HG02970 (cell line): ENCODE data around the gene LRGUK.
"Not testable (repeated sequence)": the region's sequence is repeated elsewhere in the genome, so short reads cannot be mapped to it uniquely, and the experiment has no call there.

Experiments
- ATAC-seq: cut with Tn5 transposase; IDR thresholded peaks from one replicate; pipeline ENCODE4 v1.9.1; 2021; ENCODE audit warnings: mild to moderate bottlenecking, moderate library complexity, moderate number of reproducible peaks; ENCODE audit not compliant: unreplicated experiment, low FRiP score

LRGUK gene

DNA sequence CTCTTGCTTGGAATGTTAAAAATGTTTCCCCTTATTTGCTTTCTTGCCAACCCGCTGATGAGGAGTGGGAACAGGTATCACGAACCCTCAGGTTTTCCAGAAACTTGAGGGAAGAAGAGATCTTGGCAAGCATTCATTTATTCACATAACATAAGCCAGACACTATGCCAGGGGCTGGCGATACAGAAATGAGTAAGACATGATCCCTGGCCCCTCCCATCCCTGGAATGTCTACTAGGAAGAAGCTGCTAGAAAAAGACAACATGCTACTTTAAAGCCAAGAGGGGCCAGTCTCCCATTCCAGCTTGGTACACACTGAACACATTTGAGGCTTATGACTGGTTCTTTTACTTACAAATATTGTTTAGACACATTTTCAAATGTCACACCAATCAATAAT is 163.1 kb downstream of the LRGUK start:
- ATAC-seq, result no peak

- ATAC-seq, result peak; percentile 99
Measured at GRCh38 chr7:134293002-134293740, 166.0 kb downstream of the LRGUK start.

DNA sequence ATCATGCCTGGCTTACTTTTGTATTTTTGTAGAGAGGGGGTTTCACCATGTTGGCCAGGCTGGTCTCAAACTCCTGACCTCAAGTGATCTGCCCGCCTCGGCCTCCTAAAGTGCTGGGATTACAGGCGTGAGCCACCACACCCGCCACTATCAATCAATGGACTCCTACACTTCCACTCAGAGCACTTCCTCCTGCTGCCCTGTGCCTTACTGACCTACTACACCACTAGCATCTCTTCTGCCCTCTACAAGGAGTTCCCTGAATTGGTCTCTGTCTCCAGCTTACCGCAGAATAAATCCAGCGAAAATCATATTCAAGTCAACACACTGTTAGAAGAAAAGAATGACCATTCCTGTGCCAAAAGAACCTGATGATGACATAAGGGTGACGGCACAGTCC is 168.8 kb downstream of the LRGUK start:
- not testable (repeated sequence) for ATAC-seq

DNA sequence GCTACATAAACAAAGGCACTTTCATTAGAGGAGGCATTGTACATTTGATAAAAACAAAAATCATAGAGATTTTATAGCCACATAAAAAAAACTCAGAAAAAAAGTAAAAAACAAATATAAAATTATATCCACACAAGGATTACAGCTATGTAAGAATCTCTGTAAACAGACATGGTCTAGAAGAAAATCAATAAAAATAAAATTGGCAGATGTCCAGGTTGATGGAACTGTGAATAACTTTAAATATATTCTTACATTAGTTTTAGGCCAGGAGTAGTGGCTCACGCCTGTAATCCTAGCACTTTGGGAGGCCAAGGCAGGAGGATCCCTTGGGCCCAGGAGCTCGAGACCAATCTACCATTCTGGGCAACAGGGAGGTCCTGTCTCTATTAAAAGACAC is 170.3 kb downstream of the LRGUK start:
- ATAC-seq, result no peak

DNA sequence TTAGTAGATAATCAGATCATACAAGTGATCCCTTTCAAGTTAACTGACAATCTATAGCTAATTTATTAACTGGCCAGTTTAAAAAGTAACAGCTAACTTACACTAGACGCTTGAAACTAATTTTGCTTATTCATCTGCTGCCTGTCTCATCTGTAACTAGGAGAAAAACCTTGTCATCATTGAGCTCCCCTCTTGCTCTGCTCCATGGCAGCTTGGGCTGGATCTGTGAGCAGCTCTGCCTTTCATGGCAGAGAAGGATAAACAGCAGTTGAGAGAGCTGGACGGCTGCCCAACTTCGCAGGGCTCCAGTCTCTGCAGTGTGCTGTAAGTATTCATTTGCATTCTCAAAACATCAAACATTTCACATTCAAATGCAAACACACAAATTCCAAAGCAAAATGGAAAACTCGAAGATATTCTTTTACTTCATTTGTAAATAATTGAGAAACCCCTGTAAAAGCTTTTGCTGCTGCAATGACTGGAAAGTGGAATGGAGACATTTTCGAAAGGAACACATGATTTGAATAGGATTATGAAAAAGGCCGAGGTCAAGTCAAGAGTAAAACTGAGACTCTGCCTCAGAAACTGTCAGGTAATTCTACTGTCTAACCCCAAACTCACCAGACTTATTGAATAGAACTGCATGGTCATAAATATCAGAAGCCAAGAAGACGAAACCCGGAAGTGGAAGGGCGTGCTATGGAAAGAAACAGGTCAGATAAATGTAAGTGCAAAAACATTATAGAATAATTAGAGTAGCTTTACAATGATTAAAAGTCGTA is 172.0 kb downstream of the LRGUK start:
- ATAC-seq, result peak; percentile 51

GRCh38 chr7:134300988-134301387 is 173.8 kb downstream of the LRGUK start:
- no peak for ATAC-seq

GRCh38 chr7:134301592-134301991 is 174.5 kb downstream of the LRGUK start:
- ATAC-seq, result no peak

- no peak for ATAC-seq
Measured at GRCh38 chr7:134302120-134302519, 175.0 kb downstream of the LRGUK start.

- ATAC-seq, result no peak
Measured at GRCh38 chr7:134307320-134307719, 180.2 kb downstream of the LRGUK start.

- ATAC-seq, result no peak
Measured at GRCh38 chr7:134308548-134308947, 181.4 kb downstream of the LRGUK start.

- no peak for ATAC-seq
Measured at GRCh38 chr7:134311807-134312206, 184.7 kb downstream of the LRGUK start.

DNA sequence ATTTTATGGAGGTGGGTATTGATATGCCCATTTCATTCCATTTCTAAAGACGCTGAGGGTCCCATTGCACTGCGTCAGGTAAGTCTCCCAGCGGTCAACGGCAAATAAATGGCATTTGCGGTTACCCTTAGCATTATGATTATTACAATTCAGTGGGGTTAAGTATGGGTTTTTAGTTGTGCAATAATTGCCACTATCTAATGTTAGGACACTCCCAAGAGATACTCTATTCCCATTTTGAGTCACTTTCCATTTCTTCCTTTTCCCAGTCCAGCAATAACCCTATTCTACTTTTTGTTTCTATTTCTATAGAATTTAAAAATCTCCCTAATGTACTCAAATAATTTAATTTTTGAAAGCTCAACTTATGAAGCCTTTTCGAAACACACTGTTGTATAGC is 185.6 kb downstream of the LRGUK start:
- ATAC-seq, result no peak

GRCh38 chr7:134313543-134313942 is 186.4 kb downstream of the LRGUK start:
- ATAC-seq, result no peak
